HCEC 1CT (cell line): ENCODE measurements around the gene DAP.
"Not testable (repeated sequence)": the region's sequence is repeated elsewhere in the genome, so short reads cannot be mapped to it uniquely, and the experiment has no call there.

Experiments used
- DNase-seq: peaks from one replicate; pipeline ENCODE4 v3.0.0-alpha.2; 2017

The DAP gene

GRCh38 chr5:10667431-10668057 lies 93.5 kb downstream of the DAP start:
- DNase-seq = no peak

- DNase-seq = no peak
These were observed 94.3 kb downstream of the DAP start for GRCh38 chr5:10666531-10667299.

GRCh38 chr5:10665799-10666198 lies 95.2 kb downstream of the DAP start:
- no peak for DNase-seq

- DNase-seq = not testable (repeated sequence)
These were observed 96.8 kb downstream of the DAP start for GRCh38 chr5:10664180-10664769.

- no peak for DNase-seq
These were observed 97.4 kb downstream of the DAP start for GRCh38 chr5:10663489-10664179.

- no peak for DNase-seq
These were observed 98.2 kb downstream of the DAP start for GRCh38 chr5:10662661-10663488.

- DNase-seq = no peak
These were observed 99.0 kb downstream of the DAP start for GRCh38 chr5:10662083-10662482.

- no peak for DNase-seq
These were observed 99.6 kb downstream of the DAP start for GRCh38 chr5:10661401-10661800.

GRCh38 chr5:10660720-10661387 lies 100.2 kb downstream of the DAP start:
- DNase-seq = no peak

- no peak for DNase-seq
These were observed 100.9 kb downstream of the DAP start for GRCh38 chr5:10660135-10660534.

- DNase-seq = no peak
These were observed 102.8 kb downstream of the DAP start for GRCh38 chr5:10658265-10658664.

- no peak for DNase-seq
These were observed 104.8 kb downstream of the DAP start for GRCh38 chr5:10655972-10656830.

- DNase-seq = no peak
These were observed 105.7 kb downstream of the DAP start for GRCh38 chr5:10655161-10655971.

GRCh38 chr5:10654566-10654965 lies 106.5 kb downstream of the DAP start:
- DNase-seq = no peak

- DNase-seq = no peak
These were observed 107.2 kb downstream of the DAP start for GRCh38 chr5:10653751-10654400.

GRCh38 chr5:10653043-10653442 lies 108.0 kb downstream of the DAP start:
- DNase-seq = no peak

GRCh38 chr5:10652606-10653005 lies 108.4 kb downstream of the DAP start:
- no peak for DNase-seq

GRCh38 chr5:10652151-10652550 lies 108.9 kb downstream of the DAP start:
- DNase-seq = no peak

- no peak for DNase-seq
These were observed 111.2 kb downstream of the DAP start for GRCh38 chr5:10649666-10650380.
